GM23338 (cell line): ENCODE results near the gene HAUS8. TPM values are rescaled to one million over a fixed set of nuclear protein-coding genes. Genes with fewer than 3 reads are reported as not detected.

Experiments used
- ATAC-seq: fragments of 200-7000 bp; cut with Tn5 transposase; 3 replicates; pipeline ENCODE4 v1.9.1; 2020
- DNase-seq: peaks from one replicate; pipeline ENCODE4 v3.0.0-alpha.2; 2015; ENCODE audit warnings: low spot score
- H2AFZ ChIP-seq: fragments of 200-600 bp; sonication (generic); 2 replicates; pipeline ENCODE4 v1.8.0; 2016; ENCODE audit warnings: antibody characterized with exemption, mild to moderate bottlenecking, moderate library complexity
- H3F3A ChIP-seq: fragments of 200-600 bp; sonication (generic); replicated peaks from 2 replicates; pipeline ENCODE4 v1.8.0; 2017; ENCODE audit warnings: antibody characterized with exemption, mixed run types, low read depth
- H3K27ac ChIP-seq: fragments of 200-600 bp; sonication (generic); 2 replicates; pipeline ENCODE4 v1.6.1; 2016; ENCODE audit warnings: low read depth
- H3K27me3 ChIP-seq: fragments of 200-600 bp; sonication (generic); 2 replicates; pipeline ENCODE4 v1.8.0; 2016; ENCODE audit warnings: mild to moderate bottlenecking, mixed run types, moderate library complexity; ENCODE audit not compliant: insufficient read depth
- H3K36me3 ChIP-seq: fragments of 200-600 bp; sonication (generic); 2 replicates; pipeline ENCODE4 v1.8.0; 2016; ENCODE audit warnings: mild to moderate bottlenecking; ENCODE audit not compliant: insufficient read depth
- H3K4me1 ChIP-seq: fragments of 200-600 bp; sonication (generic); 2 replicates; pipeline ENCODE4 v1.8.0; 2016; ENCODE audit warnings: mild to moderate bottlenecking, moderate library complexity; ENCODE audit not compliant: insufficient read depth
- H3K4me2 ChIP-seq: fragments of 200-600 bp; sonication (generic); 2 replicates; pipeline ENCODE4 v1.7.1; 2017; ENCODE audit warnings: mixed run types
- H3K4me3 ChIP-seq: fragments of 200-600 bp; sonication (generic); 2 replicates; pipeline ENCODE4 v1.6.1; 2016; ENCODE audit warnings: mixed run types
- H3K79me2 ChIP-seq: fragments of 200-600 bp; sonication (generic); replicated peaks from 2 replicates; pipeline ENCODE4 v1.8.0; 2017; ENCODE audit warnings: mild to moderate bottlenecking; ENCODE audit not compliant: insufficient read depth
- H3K9me2 ChIP-seq: fragments of 200-600 bp; sonication (generic); 2 replicates; pipeline ENCODE4 v1.8.0; 2017; ENCODE audit not compliant: insufficient read depth
- H4K20me1 ChIP-seq: fragments of 200-600 bp; sonication (generic); replicated peaks from 2 replicates; pipeline ENCODE4 v1.8.0; 2017; ENCODE audit warnings: mild to moderate bottlenecking; ENCODE audit not compliant: insufficient read depth
- H3K27ac Mint-ChIP-seq: 2 replicates; pipeline ENCODE4 v1.8.0; 2020; ENCODE audit warnings: inconsistent platforms, mild to moderate bottlenecking, moderate library complexity, mixed read lengths
- H3K27me3 Mint-ChIP-seq: 3 replicates; pipeline ENCODE4 v1.8.0; 2022; ENCODE audit warnings: low read depth, mild to moderate bottlenecking, moderate library complexity, mixed read lengths, inconsistent platforms; ENCODE audit not compliant: insufficient read depth, poor library complexity
- H3K36me3 Mint-ChIP-seq: 3 replicates; pipeline ENCODE4 v1.8.0; 2021; ENCODE audit warnings: low read depth, mild to moderate bottlenecking, inconsistent platforms, moderate library complexity, mixed read lengths
- H3K4me1 Mint-ChIP-seq: 3 replicates; pipeline ENCODE4 v1.8.0; 2020; ENCODE audit warnings: mild to moderate bottlenecking, inconsistent platforms, mixed read lengths
- H3K4me3 Mint-ChIP-seq: 3 replicates; pipeline ENCODE4 v1.8.0; 2021; ENCODE audit warnings: moderate library complexity, mild to moderate bottlenecking, inconsistent platforms, mixed read lengths
- H3K9me3 Mint-ChIP-seq: 3 replicates; pipeline ENCODE4 v1.8.0; 2020; ENCODE audit warnings: moderate library complexity, mild to moderate bottlenecking, inconsistent platforms, mixed read lengths
- CTCF ChIP-seq, 2 experiments: fragments of 200-600 bp in 1 of 2; sonication (generic) in 1 of 2; conservative IDR thresholded peaks; 2 replicates each; pipeline versions ENCODE4 v1.5.1 to v1.6.1; 2016 to 2017; ENCODE audit warnings: antibody characterized with exemption in 2 of 2, low read depth in 2 of 2, mild to moderate bottlenecking in 2 of 2, moderate library complexity in 1 of 2
- NANOG ChIP-seq: IDR thresholded peaks from 2 replicates; pipeline ENCODE4 v1.6.1; 2016; ENCODE audit warnings: antibody characterized with exemption, borderline replicate concordance
- POLR2AphosphoS5 ChIP-seq: IDR thresholded peaks from 2 replicates; pipeline ENCODE4 v1.6.1; 2016; ENCODE audit warnings: antibody characterized with exemption, low read depth
- REST ChIP-seq: IDR thresholded peaks from one replicate; pipeline ENCODE4 v1.6.1; 2018; ENCODE audit warnings: antibody characterized with exemption; ENCODE audit not compliant: unreplicated experiment
- ZNF114 ChIP-seq: fragments of 250-450 bp; sonication (Bioruptor Pico); IDR thresholded peaks from 2 replicates; pipeline ENCODE4 v1.5.0; 2020; ENCODE audit warnings: mild to moderate bottlenecking, moderate library complexity
- ZNF331 ChIP-seq: fragments of 250-450 bp; sonication (Bioruptor Pico); IDR thresholded peaks from 2 replicates; pipeline ENCODE4 v1.5.0; 2020; ENCODE audit warnings: low read depth, mild to moderate bottlenecking, moderate library complexity
- ZNF462 ChIP-seq: fragments of 250-450 bp; sonication (Bioruptor Pico); IDR thresholded peaks from 2 replicates; pipeline ENCODE4 v1.5.0; 2020; ENCODE audit warnings: mild to moderate bottlenecking, moderate library complexity
- polyA plus RNA-seq: library from polyadenylated mRNA; unstranded; fragments of >200 nt; fragmentation: Nextera tagmentation; extraction: Ambion mirVana; gene quantifications from 2 replicates; pipeline ENCODE4 v1.2.1, GENCODE V29; 2016
- total RNA-seq: library from RNA; depleted of rRNA; stranded (reverse); fragments of >200 nt; shearing (Covaris generic); gene quantifications from 2 replicates; pipeline ENCODE4 v1.2.3, GENCODE V29; 2014

HAUS8 gene
- total and polyA plus RNA-seq, 2 experiments from 2014 or later, result 11.1 to 33.3 TPM

GRCh38 chr19:17037184-17037583 lies 38.1 kb downstream of the HAUS8 start:
- H3K27me3 ChIP-seq, result no peaks in the 10 kb centered on the region
- peaks cover 14% of the 10 kb centered on the region for H3K27me3 Mint-ChIP-seq
- TF ChIP-seq REST (no peak), ZNF331 (CRISPR knock-in tag) (no peak), ZNF462 (no peak), CTCF (conservative IDR thresholded peaks at IDR 0.05; ENCODE audit: low read depth in 2 of 2) (no peak), POLR2AphosphoS5 (no peak), ZNF114 (no peak), NANOG (no peak)
- H3K27ac Mint-ChIP-seq, result no peak overlapping the region
- no peak overlapping the region for H2AFZ ChIP-seq
- peaks cover 4% of the 10 kb centered on the region; the same call in 2 of the 3 replicates for H3K4me1 Mint-ChIP-seq
- no peaks in the 10 kb centered on the region for H3K36me3 Mint-ChIP-seq
- peaks cover 3% of the 10 kb centered on the region; the same call in 1 of the 3 replicates for H3K9me3 Mint-ChIP-seq
- no peak for DNase-seq
- H3K4me1 ChIP-seq, result no peaks in the 10 kb centered on the region
- no peak overlapping the region for H3K4me3 Mint-ChIP-seq
- H3K79me2 ChIP-seq, result no peaks in the 10 kb centered on the region
- H3K4me2 ChIP-seq, result no peak overlapping the region
- no peaks in the 10 kb centered on the region for H3K9me2 ChIP-seq
- no peak overlapping the region for H3K27ac ChIP-seq
- H4K20me1 ChIP-seq, result no peaks in the 10 kb centered on the region
- no peak for ATAC-seq
- H3F3A ChIP-seq, result no peaks in the 10 kb centered on the region
- H3K4me3 ChIP-seq, result no peak overlapping the region
- no peaks in the 10 kb centered on the region for H3K36me3 ChIP-seq
